H1 (cell line): ENCODE results near the gene PCYT2. TPM values are rescaled to one million over a fixed set of nuclear protein-coding genes. Genes with fewer than 3 reads are reported as not detected.
A peak's percentile ranks its signal among the peaks of the same experiment; 100 is the strongest.

Experiments
- CTCF ChIA-PET: fragments of 300-600 bp; sonication (Branson Sonifier 250); formaldehyde crosslinking; loops from one replicate; lab custom pipeline; 2021; ENCODE audit not compliant: partially characterized antibody; lab: Charles Lee
- POLR2A ChIA-PET: fragments of 300-600 bp; sonication (Branson Sonifier 250); formaldehyde crosslinking; loops from one replicate; lab custom pipeline; 2021; ENCODE audit warnings: inconsistent platforms; ENCODE audit not compliant: partially characterized antibody; lab: Charles Lee
- DNase-seq, 2 experiments: peaks; one replicate each; pipeline versions ENCODE4 v3.0.0 to v3.0.0-alpha.2; 2010 to 2022; ENCODE audit warnings: low spot score in 2 of 2, low read depth in 1 of 2, mixed read lengths in 1 of 2
- FAIRE-seq: peaks from 2 replicates; lab custom pipeline; 2011; peaks lifted over from hg19 to GRCh38; lab: Jason Lieb, UNC
- H2AFZ ChIP-seq: 2 replicates; pipeline ENCODE4 v1.8.1; 2012; ENCODE audit warnings: low read length, inconsistent platforms
- H2AK5ac ChIP-seq: 2 replicates; pipeline ENCODE4 v1.6.1; 2013; ENCODE audit warnings: low read depth, low read length
- H2BK120ac ChIP-seq: replicated peaks from 2 replicates; pipeline ENCODE3; 2013; ENCODE audit warnings: low read depth, low read length, inconsistent platforms
- H2BK12ac ChIP-seq: 2 replicates; pipeline ENCODE4 v1.6.1; 2013; ENCODE audit warnings: low read depth, low read length
- H2BK15ac ChIP-seq: 2 replicates; pipeline ENCODE4 v1.6.1; 2013; ENCODE audit warnings: low read length
- H2BK20ac ChIP-seq: 2 replicates; pipeline ENCODE4 v1.6.1; 2013; ENCODE audit warnings: low read length
- H2BK5ac ChIP-seq: 2 replicates; pipeline ENCODE4 v1.6.1; 2013; ENCODE audit warnings: low read depth, low read length
- H3K14ac ChIP-seq: 2 replicates; pipeline ENCODE4 v1.6.1; 2013; ENCODE audit warnings: inconsistent platforms; ENCODE audit not compliant: insufficient read length
- H3K18ac ChIP-seq: 2 replicates; pipeline ENCODE4 v1.6.1; 2013; ENCODE audit warnings: low read length; ENCODE audit errors: extremely low read depth
- H3K23ac ChIP-seq: 2 replicates; pipeline ENCODE4 v1.6.1; 2013; ENCODE audit warnings: inconsistent platforms; ENCODE audit not compliant: insufficient read length
- H3K23me2 ChIP-seq: 2 replicates; pipeline ENCODE4 v1.6.1; 2013; ENCODE audit warnings: low read depth, low read length
- H3K27ac ChIP-seq: 2 replicates; pipeline ENCODE4 v1.6.1; 2011; ENCODE audit warnings: low read depth, low read length, inconsistent platforms
- H3K27me3 ChIP-seq, 4 experiments: replicated peaks in 1 of 4; 1 replicate in 1 of 4; 2 replicates in 3 of 4; pipeline versions ENCODE4 v1.6.1 to v1.8.1; 2011 to 2013; ENCODE audit warnings: low read length in 3 of 4, mild to moderate bottlenecking in 3 of 4, inconsistent platforms in 2 of 4, mixed read lengths in 2 of 4, moderate library complexity in 1 of 4; ENCODE audit not compliant: control insufficient read depth in 3 of 4, insufficient read depth in 3 of 4; ENCODE audit errors: extremely low read depth in 1 of 4
- H3K36me3 ChIP-seq, 4 experiments: 2 replicates each; pipeline versions ENCODE4 v1.6.1 to v1.8.1; 2011 to 2013; ENCODE audit warnings: mild to moderate bottlenecking in 4 of 4, low read length in 3 of 4, moderate library complexity in 2 of 4, control low read depth in 1 of 4, inconsistent platforms in 1 of 4; ENCODE audit not compliant: insufficient read depth in 4 of 4, control insufficient read depth in 2 of 4
- H3K4ac ChIP-seq: replicated peaks from 2 replicates; pipeline ENCODE3; 2013; ENCODE audit warnings: low read length, low read depth, mixed read lengths, inconsistent platforms; ENCODE audit not compliant: insufficient read length
- H3K4me1 ChIP-seq, 4 experiments: replicated peaks in 1 of 4; 1 replicate in 1 of 4; 2 replicates in 3 of 4; pipeline versions ENCODE4 v1.6.1 to v1.8.1; 2011 to 2013; ENCODE audit warnings: low read length in 3 of 4, inconsistent platforms in 2 of 4, mixed read lengths in 1 of 4; ENCODE audit not compliant: insufficient read depth in 4 of 4, control insufficient read depth in 3 of 4
- H3K4me2 ChIP-seq, 2 experiments: 2 replicates each; pipeline versions ENCODE4 v1.6.1 to v1.8.1; 2011 to 2013; ENCODE audit warnings: low read depth in 2 of 2, low read length in 2 of 2, control low read depth in 1 of 2, inconsistent platforms in 1 of 2, mild to moderate bottlenecking in 1 of 2; ENCODE audit not compliant: insufficient read depth in 1 of 2
- H3K4me3 ChIP-seq, 4 experiments: fragments of 200-600, 300-600 bp in 1 of 4; sonication (generic), shearing (Covaris generic), sonication (Bioruptor Twin) in 1 of 4; 2 replicates each; pipeline versions ENCODE4 v1.5.1 to v1.8.1; 2011 to 2016; ENCODE audit warnings: low read length in 4 of 4, low read depth in 3 of 4, control low read depth in 2 of 4, inconsistent platforms in 2 of 4, mild to moderate bottlenecking in 2 of 4, mixed read lengths in 1 of 4, moderate library complexity in 1 of 4; ENCODE audit not compliant: insufficient read depth in 2 of 4; ENCODE audit errors: extremely low read depth in 1 of 4
- H3K56ac ChIP-seq: replicated peaks from 2 replicates; pipeline ENCODE3; 2013; ENCODE audit warnings: low read depth, mild to moderate bottlenecking, mixed read lengths, low read length, inconsistent platforms; ENCODE audit not compliant: insufficient read length
- H3K79me1 ChIP-seq: 2 replicates; pipeline ENCODE4 v1.6.1; 2013; ENCODE audit warnings: low read depth, low read length, control low read depth
- H3K79me2 ChIP-seq, 2 experiments: 2 replicates each; pipeline versions ENCODE4 v1.6.1 to v1.8.1; 2012 to 2013; ENCODE audit warnings: low read length in 2 of 2, mild to moderate bottlenecking in 2 of 2, inconsistent platforms in 1 of 2; ENCODE audit not compliant: insufficient read depth in 2 of 2, control insufficient read depth in 1 of 2
- H3K9ac ChIP-seq, 4 experiments: replicated peaks in 1 of 4; 1 replicate in 1 of 4; 2 replicates in 3 of 4; pipeline versions ENCODE4 v1.6.1 to v1.8.1; 2011 to 2013; ENCODE audit warnings: low read depth in 3 of 4, low read length in 3 of 4, control low read depth in 2 of 4, mild to moderate bottlenecking in 2 of 4, moderate library complexity in 2 of 4, inconsistent platforms in 1 of 4; ENCODE audit errors: extremely low read depth in 1 of 4
- H3K9me3 ChIP-seq, 2 experiments: 2 replicates each; pipeline versions ENCODE4 v1.6.1 to v1.8.1; 2012 to 2013; ENCODE audit warnings: mild to moderate bottlenecking in 2 of 2, moderate library complexity in 2 of 2, control low read depth in 1 of 2, inconsistent platforms in 1 of 2, low read depth in 1 of 2, low read length in 1 of 2, mixed read lengths in 1 of 2; ENCODE audit not compliant: insufficient read depth in 2 of 2
- H4K20me1 ChIP-seq, 2 experiments: replicated peaks in 1 of 2; 2 replicates each; pipeline versions ENCODE3 to v1.8.1; 2011 to 2013; ENCODE audit warnings: inconsistent platforms in 2 of 2, low read length in 2 of 2, mild to moderate bottlenecking in 1 of 2; ENCODE audit not compliant: insufficient read depth in 2 of 2, control insufficient read depth in 1 of 2
- H4K5ac ChIP-seq: 2 replicates; pipeline ENCODE4 v1.6.1; 2013; ENCODE audit warnings: low read length, low read depth, mixed read lengths, inconsistent platforms; ENCODE audit not compliant: insufficient read length
- H4K8ac ChIP-seq: 2 replicates; pipeline ENCODE4 v1.8.0; 2013; ENCODE audit warnings: mild to moderate bottlenecking, moderate library complexity, low read length, inconsistent platforms; ENCODE audit not compliant: insufficient read depth; ENCODE audit errors: extremely low read depth
- H4K91ac ChIP-seq: replicated peaks from 2 replicates; pipeline ENCODE3; 2013; ENCODE audit warnings: low read length, mixed read lengths, inconsistent platforms; ENCODE audit not compliant: insufficient read length
- CTBP2 ChIP-seq: IDR thresholded peaks from 2 replicates; pipeline ENCODE4 v1.7.0; 2011; ENCODE audit warnings: borderline replicate concordance, mild to moderate bottlenecking, moderate library complexity, mixed read lengths, low read length; ENCODE audit not compliant: insufficient read depth, insufficient read length
- GABPA ChIP-seq: IDR thresholded peaks from 2 replicates; pipeline ENCODE4 v1.6.1; 2011; ENCODE audit warnings: mild to moderate bottlenecking, low read length, moderate library complexity, borderline replicate concordance; ENCODE audit not compliant: insufficient read depth
- KDM5A ChIP-seq: fragments of 200-600 bp; IDR thresholded peaks from 2 replicates; pipeline ENCODE4 v1.7.1; 2012; ENCODE audit warnings: mild to moderate bottlenecking, low read length, inconsistent platforms, mixed read lengths
- NRF1 ChIP-seq: IDR thresholded peaks from 2 replicates; pipeline ENCODE4 v1.6.1; 2011; ENCODE audit warnings: mild to moderate bottlenecking, low read depth, low read length, improper control_type of control experiment
- POLR2A ChIP-seq, 2 experiments: IDR thresholded peaks; 1 replicate in 1 of 2; 2 replicates in 1 of 2; pipeline ENCODE4 v1.6.1; 2011; ENCODE audit warnings: low read depth in 2 of 2, low read length in 2 of 2, mild to moderate bottlenecking in 2 of 2; ENCODE audit errors: control extremely low read depth in 1 of 2
- RAD21 ChIP-seq, 2 experiments: IDR thresholded peaks in 1 of 2; conservative IDR thresholded peaks in 1 of 2; 2 replicates each; pipeline ENCODE4 v1.6.1; 2011; ENCODE audit warnings: low read depth in 2 of 2, low read length in 2 of 2, improper control_type of control experiment in 1 of 2, inconsistent platforms in 1 of 2, mild to moderate bottlenecking in 1 of 2, moderate library complexity in 1 of 2
- RBBP5 ChIP-seq: IDR thresholded peaks from 2 replicates; pipeline ENCODE4 v1.7.1; 2012; ENCODE audit warnings: low read depth, mild to moderate bottlenecking, inconsistent platforms, low read length, moderate library complexity, borderline replicate concordance
- RFX5 ChIP-seq: IDR thresholded peaks from 2 replicates; pipeline ENCODE4 v1.6.1; 2011; ENCODE audit warnings: low read depth, low read length, improper control_type of control experiment, borderline replicate concordance
- SAP30 ChIP-seq: fragments of 300-600 bp; sonication (generic); IDR thresholded peaks from 2 replicates; pipeline ENCODE4 v1.7.1; 2012; ENCODE audit warnings: low read length, moderate library complexity, mild to moderate bottlenecking, inconsistent platforms; ENCODE audit not compliant: insufficient read depth, insufficient replicate concordance
- SP2 ChIP-seq: IDR thresholded peaks from 2 replicates; pipeline ENCODE4 v1.6.1; 2012; ENCODE audit warnings: mild to moderate bottlenecking, low read length, inconsistent platforms
- SP4 ChIP-seq: IDR thresholded peaks from 2 replicates; pipeline ENCODE4 v1.6.1; 2012; ENCODE audit warnings: low read length, inconsistent platforms
- WGBS, 2 experiments: shearing (Covaris generic) in 1 of 2; methylation state at CpG; one replicate each; pipeline versions ENCODE4 v1.1.6 to v1.1.7; 2013 to 2015; ENCODE audit warnings: low lambda C conversion rate in 2 of 2, mixed read lengths in 2 of 2, inconsistent platforms in 1 of 2, low coverage in 1 of 2, missing lambda C conversion rate in 1 of 2; ENCODE audit not compliant: insufficient replicate concordance in 2 of 2, insufficient coverage in 1 of 2, insufficient read length in 1 of 2; ENCODE audit errors: extremely low coverage in 1 of 2, missing lambda C conversion rate in 1 of 2; 5-methylcytosine and 5-hydroxymethylcytosine counted together
- polyA plus RNA-seq, 7 experiments: library from polyadenylated mRNA; depleted of rRNA in 3 of 7; stranded (reverse) in 5 of 7; unstranded in 2 of 7; fragments of >200 nt in 5 of 7; fragments of 200-250 nt in 2 of 7; gene quantifications; 1 replicate in 5 of 7; 2 replicates in 1 of 7; 4 replicates in 1 of 7; pipeline versions ENCODE4 v1.2.1 to v1.2.3, GENCODE V29; 2011 to 2013; ENCODE audit warnings: missing spikeins in 2 of 7, mixed read lengths in 2 of 7
- total RNA-seq: library from RNA; stranded (reverse); fragmentation: NEBNext Ultra II Directional; extraction: Animal tissue kit (Norgen Biotek cat#: 25700); gene quantifications from 2 replicates; pipeline ENCODE4 v1.2.1, GENCODE V29; 2021

Gene PCYT2
- total and polyA plus RNA-seq, 2 of the 8 experiments (the other 6 are each of a cell fraction or from before 2014, with no cell fraction given) = 29.9 to 31.3 TPM

GRCh38 chr17:81920612-81921536 is 9.7 kb upstream of the PCYT2 start:
- peaks cover 3 to 26% (median 6%) of the 10 kb centered on the region in 4 experiments; a peak in 6 of 8 replicates for H3K36me3 ChIP-seq
- H3K18ac ChIP-seq = no peak overlapping the region
- H4K8ac ChIP-seq = no peak overlapping the region; the same call in 1 of the 2 replicates
- H3K79me1 ChIP-seq = peaks cover 40% of the 10 kb centered on the region
- H3K4me1 ChIP-seq = peaks cover 0 to 37% (median 27%) of the 10 kb centered on the region in 4 experiments; a peak in 6 of 7 replicates
- POLR2A ChIA-PET = interaction anchor here (0.9 to 14.6 kb wide), 9 partner anchors 7 to 99 kb away, joined by 3 to 150 read pairs (median 4); partner anchors contain the start of genes PCYT2, PYCR1 and SIRT7
- FAIRE-seq = no peak
- no peak overlapping the region for H3K4me2 ChIP-seq
- H3K27me3 ChIP-seq = no peaks in the 10 kb centered on the region
- no peak overlapping the region for H4K5ac ChIP-seq
- no peak overlapping the region for H2AK5ac ChIP-seq
- no peak for DNase-seq
- H2BK5ac ChIP-seq = 0 out of 2 replicates have a peak overlapping the region, but pooled peaks have one; percentile 24
- H3K56ac ChIP-seq = no peak overlapping the region
- H2AFZ ChIP-seq = no peak overlapping the region
- peaks cover 7 to 77% of the 10 kb centered on the region in 2 experiments; a peak in 3 of 4 replicates for H3K79me2 ChIP-seq
- no peak overlapping the region for H4K91ac ChIP-seq
- peaks cover 16 to 27% of the 10 kb centered on the region in 2 experiments for H4K20me1 ChIP-seq
- H3K14ac ChIP-seq = no peak overlapping the region
- no peak overlapping the region for H3K4ac ChIP-seq
- no peak overlapping the region for H3K9ac ChIP-seq
- H2BK120ac ChIP-seq = no peak overlapping the region
- no peaks in the 10 kb centered on the region for H3K9me3 ChIP-seq
- H2BK15ac ChIP-seq = no peak overlapping the region
- no peak overlapping the region for H3K27ac ChIP-seq
- H3K23me2 ChIP-seq = peaks cover 5% of the 10 kb centered on the region
- CTCF ChIA-PET = interaction anchor here (0.8 to 2.6 kb wide), 6 partner anchors 15 to 100 kb away, joined by 3 to 5 read pairs (median 3); no protein-coding TSS in a partner anchor
- no peak overlapping the region for H3K23ac ChIP-seq
- no peak overlapping the region for H2BK12ac ChIP-seq
- no peak overlapping the region for H2BK20ac ChIP-seq
- WGBS, 2 experiments = 95% methylated on average over 33 of the region's 33 CpGs; no CpG with 5 or more reads in 1 of the 2 experiments
- no peak overlapping the region for H3K4me3 ChIP-seq
- TF ChIP-seq GABPA = no peak
- TF ChIP-seq SP2 = no peak
- TF ChIP-seq CTBP2 = no peak
- TF ChIP-seq KDM5A = no peak
- TF ChIP-seq NRF1 = no peak
- no peak for TF ChIP-seq SAP30
- TF ChIP-seq RFX5 = no peak
- no peak for TF ChIP-seq SP4
- no peak for TF ChIP-seq POLR2A (IDR thresholded peaks at IDR 0.05; ENCODE audit: control extremely low read depth in 1 of 2, low read depth in 2 of 2, low read length in 2 of 2)
- no peak for TF ChIP-seq RAD21 (IDR thresholded peaks at IDR 0.05 in 1 of 2, conservative IDR thresholded peaks at IDR 0.05 in 1 of 2; ENCODE audit: low read depth in 2 of 2, low read length in 2 of 2)
- no peak for TF ChIP-seq RBBP5
